GM23248 (cell line): ENCODE results near the gene PEX7. TPM values are rescaled to one million over a fixed set of nuclear protein-coding genes. Genes with fewer than 3 reads are reported as not detected.

Experiments
- DNase-seq: peaks from one replicate; pipeline ENCODE4 v3.0.0-alpha.2; 2015
- H2AFZ ChIP-seq: fragments of 200-600 bp; sonication (generic); 2 replicates; pipeline ENCODE4 v1.6.1; 2016; ENCODE audit warnings: antibody characterized with exemption
- H3F3A ChIP-seq: fragments of 200-600 bp; sonication (generic); 2 replicates; pipeline ENCODE4 v1.6.1; 2016; ENCODE audit warnings: mild to moderate bottlenecking, antibody characterized with exemption, mixed run types; ENCODE audit not compliant: insufficient read depth
- H3K27ac ChIP-seq: fragments of 200-600 bp; sonication (generic); 2 replicates; pipeline ENCODE4 v1.5.1; 2016; ENCODE audit warnings: mild to moderate bottlenecking
- H3K27me3 ChIP-seq: fragments of 200-600 bp; sonication (generic); replicated peaks from 2 replicates; pipeline ENCODE4 v1.6.1; 2016; ENCODE audit warnings: mild to moderate bottlenecking; ENCODE audit not compliant: insufficient read depth
- H3K36me3 ChIP-seq: fragments of 200-600 bp; sonication (generic); 2 replicates; pipeline ENCODE4 v1.6.1; 2016; ENCODE audit warnings: low read depth, mild to moderate bottlenecking
- H3K4me1 ChIP-seq: fragments of 200-600 bp; sonication (generic); 2 replicates; pipeline ENCODE4 v1.6.1; 2016; ENCODE audit warnings: mild to moderate bottlenecking; ENCODE audit not compliant: insufficient read depth
- H3K4me2 ChIP-seq: fragments of 200-600 bp; sonication (generic); one replicate; pipeline ENCODE4 v1.6.1; 2016; ENCODE audit warnings: mild to moderate bottlenecking; ENCODE audit not compliant: unreplicated experiment
- H3K4me3 ChIP-seq: fragments of 200-600 bp; sonication (generic); 2 replicates; pipeline ENCODE4 v1.5.1; 2016; ENCODE audit warnings: mild to moderate bottlenecking
- H3K79me2 ChIP-seq: fragments of 200-600 bp; sonication (generic); 2 replicates; pipeline ENCODE4 v1.6.1; 2016; ENCODE audit warnings: mild to moderate bottlenecking; ENCODE audit not compliant: insufficient read depth
- H3K9ac ChIP-seq: fragments of 200-600 bp; sonication (generic); 2 replicates; pipeline ENCODE4 v1.6.1; 2016; ENCODE audit warnings: mild to moderate bottlenecking
- H3K9me2 ChIP-seq: fragments of 200-600 bp; sonication (generic); 2 replicates; pipeline ENCODE4 v1.6.1; 2016; ENCODE audit warnings: mixed run types, mild to moderate bottlenecking, moderate library complexity; ENCODE audit not compliant: insufficient read depth
- H3K9me3 ChIP-seq: fragments of 200-600 bp; sonication (generic); one replicate; pipeline ENCODE4 v1.6.1; 2017; ENCODE audit warnings: low read depth
- H4K20me1 ChIP-seq: fragments of 200-600 bp; sonication (generic); 2 replicates; pipeline ENCODE4 v1.6.0; 2016; ENCODE audit not compliant: insufficient read depth
- EZH2 ChIP-seq: fragments of 200-600 bp; sonication (generic); IDR thresholded peaks from 2 replicates; pipeline ENCODE4 v1.6.1; 2018; ENCODE audit warnings: antibody characterized with exemption, mild to moderate bottlenecking; ENCODE audit not compliant: insufficient read depth, poor library complexity, severe bottlenecking
- EZH2phosphoT487 ChIP-seq: fragments of 200-600 bp; sonication (generic); IDR thresholded peaks from 2 replicates; pipeline ENCODE4 v1.6.1; 2018; ENCODE audit warnings: antibody characterized with exemption, moderate library complexity, mild to moderate bottlenecking, low read depth; ENCODE audit not compliant: insufficient read depth
- WGBS, 2 experiments: methylation state at CpG; one replicate each; pipeline ENCODE4 v1.1.6; 2015 to 2017; ENCODE audit warnings: low lambda C conversion rate in 2 of 2, low coverage in 1 of 2; ENCODE audit errors: missing lambda C conversion rate in 2 of 2; 5-methylcytosine and 5-hydroxymethylcytosine counted together
- in situ Hi-C: fragments of 300-500 bp; cut with MboI; formaldehyde crosslinking; loops from 2 replicates; pipeline ENCODE4 v1.15.0; 2020
- polyA plus RNA-seq: library from polyadenylated mRNA; unstranded; fragments of >200 nt; fragmentation: Nextera tagmentation; extraction: Ambion mirVana; gene quantifications from 2 replicates; pipeline ENCODE4 v1.2.1, GENCODE V29; 2016
- small RNA-seq: library from RNA; depleted of rRNA; stranded (forward); fragments of <200 nt; gene quantifications from one replicate; pipeline ENCODE3, GENCODE V24; 2014; ENCODE audit warnings: low read depth, low replicate concordance
- total RNA-seq: library from RNA; depleted of rRNA; stranded (reverse); fragments of >200 nt; shearing (Covaris generic); gene quantifications from 2 replicates; pipeline ENCODE4 v1.2.3, GENCODE V29; 2014; rRNA removed

Gene PEX7
- total and polyA plus RNA-seq, 2 experiments from 2014 or later = 9.4 to 11.0 TPM

DNA sequence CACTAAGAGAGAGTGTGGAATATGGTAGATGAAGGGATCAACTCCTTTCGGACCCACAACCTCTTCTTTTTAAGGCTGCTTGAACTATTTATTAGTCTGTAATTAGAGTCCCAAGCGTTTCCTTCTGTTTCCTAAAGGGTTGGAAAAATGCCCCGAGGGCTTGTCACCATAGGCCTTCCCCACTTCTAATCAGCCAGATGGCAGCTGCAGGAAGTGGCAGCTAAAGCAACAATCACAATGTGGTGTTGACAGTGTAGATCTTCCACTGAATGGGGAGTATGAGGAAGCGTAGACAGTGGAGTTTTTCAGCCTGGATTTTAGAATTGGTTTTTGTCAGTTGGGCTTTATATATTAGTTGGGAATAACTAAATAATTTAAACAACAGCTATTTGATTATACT is 140.3 kb downstream of the PEX7 start:
- WGBS, 2 experiments = 35 to 36% methylated on average over 4 of the region's 4 CpGs
- no peaks in the 10 kb centered on the region for H3K9me3 ChIP-seq
- no peaks in the 10 kb centered on the region for H3K79me2 ChIP-seq
- no peak overlapping the region for H3K4me2 ChIP-seq
- TF ChIP-seq EZH2 (no peak), EZH2phosphoT487 (no peak)
- no peaks in the 10 kb centered on the region for H4K20me1 ChIP-seq
- H3K27ac ChIP-seq = no peak overlapping the region
- H2AFZ ChIP-seq = no peak overlapping the region
- H3K4me1 ChIP-seq = no peaks in the 10 kb centered on the region
- no peaks in the 10 kb centered on the region; the same call in 1 of the 2 replicates for H3K27me3 ChIP-seq
- no peaks in the 10 kb centered on the region for H3K36me3 ChIP-seq
- H3K4me3 ChIP-seq = no peak overlapping the region
- DNase-seq = no peak
- H3K9ac ChIP-seq = no peak overlapping the region
- H3F3A ChIP-seq = no peaks in the 10 kb centered on the region
- no peaks in the 10 kb centered on the region for H3K9me2 ChIP-seq
- in situ Hi-C loops = no loop called here

DNA sequence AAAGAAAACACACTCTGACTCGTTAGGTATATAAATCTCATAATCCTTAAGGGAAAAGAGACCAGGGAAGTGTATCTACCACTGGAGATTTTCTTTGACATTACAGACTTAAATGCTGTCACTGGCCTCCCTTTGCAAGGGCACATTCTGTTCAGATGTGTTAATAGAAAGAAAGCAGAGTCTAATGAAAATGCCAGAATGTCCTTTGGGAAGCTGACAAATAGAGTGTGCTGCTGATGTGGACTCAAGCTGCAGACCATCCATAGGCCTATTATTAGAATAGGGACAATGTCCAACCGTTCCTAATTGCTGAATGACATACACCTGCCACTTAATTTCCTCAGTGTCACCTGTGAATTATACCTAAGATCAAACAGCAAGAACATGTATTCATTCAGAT is 140.9 kb downstream of the PEX7 start:
- Histone ChIP-seq H3K36me3 (no peaks in the 10 kb centered on the region), H3K4me2 (no peak overlapping the region), H3K27me3 (no peaks in the 10 kb centered on the region; the same call in 1 of the 2 replicates), H3K9me2 (no peaks in the 10 kb centered on the region), H3K9ac (no peak overlapping the region), H3K9me3 (no peaks in the 10 kb centered on the region), H3K27ac (no peak overlapping the region), H3K4me3 (no peak overlapping the region), H4K20me1 (no peaks in the 10 kb centered on the region), H3K4me1 (no peaks in the 10 kb centered on the region), H3K79me2 (no peaks in the 10 kb centered on the region), H3F3A (no peaks in the 10 kb centered on the region), H2AFZ (no peak overlapping the region)
- WGBS, 2 experiments = 8 to 13% methylated on average over 2 of the region's 2 CpGs
- in situ Hi-C loops = no loop called here
- no peak for DNase-seq
- no peak for TF ChIP-seq EZH2
- no peak for TF ChIP-seq EZH2phosphoT487

Small RNA genes lying within 50 kb of the gene (small RNA-seq; reads per million reads assigned to genes)
- gene RF00019 (not detected), gene RF00443 (not detected)

Other genes starting within 250 kb of the PEX7 start
- gene MAP3K5, start 30.1 kb upstream of the PEX7 start, total RNA-seq = 3.3 and 4.1 TPM in 2 replicates
- 1.1 and 1.4 TPM in 2 replicates for gene MAP3K5, start 30.1 kb upstream of the PEX7 start, polyA plus RNA-seq
- gene SLC35D3, start 99.7 kb downstream of the PEX7 start, total RNA-seq = not detected in 2 replicates
- gene SLC35D3, start 99.7 kb downstream of the PEX7 start, polyA plus RNA-seq = not detected in 2 replicates
- 0.13 TPM in 1 of 2 replicates, not detected in the other for gene IL20RA, start 222.4 kb downstream of the PEX7 start, total RNA-seq
- not detected in 2 replicates for gene IL20RA, start 222.4 kb downstream of the PEX7 start, polyA plus RNA-seq